SK-N-DZ (cell line): ENCODE results near the gene TNFAIP8.
A peak's percentile ranks its signal among the peaks of the same experiment; 100 is the strongest.
"Not testable (repeated sequence)": the region's sequence is repeated elsewhere in the genome, so short reads cannot be mapped to it uniquely, and the experiment has no call there.

Source experiments
- DNase-seq: peaks from one replicate; pipeline ENCODE4 v3.0.0-alpha.2; 2015; ENCODE audit warnings: low spot score
- small RNA-seq, 2 experiments: library from RNA; depleted of rRNA; stranded (forward); fragments of <200 nt; gene quantifications; one replicate each; pipeline ENCODE3, GENCODE V24; 2014

Gene TNFAIP8

DNA sequence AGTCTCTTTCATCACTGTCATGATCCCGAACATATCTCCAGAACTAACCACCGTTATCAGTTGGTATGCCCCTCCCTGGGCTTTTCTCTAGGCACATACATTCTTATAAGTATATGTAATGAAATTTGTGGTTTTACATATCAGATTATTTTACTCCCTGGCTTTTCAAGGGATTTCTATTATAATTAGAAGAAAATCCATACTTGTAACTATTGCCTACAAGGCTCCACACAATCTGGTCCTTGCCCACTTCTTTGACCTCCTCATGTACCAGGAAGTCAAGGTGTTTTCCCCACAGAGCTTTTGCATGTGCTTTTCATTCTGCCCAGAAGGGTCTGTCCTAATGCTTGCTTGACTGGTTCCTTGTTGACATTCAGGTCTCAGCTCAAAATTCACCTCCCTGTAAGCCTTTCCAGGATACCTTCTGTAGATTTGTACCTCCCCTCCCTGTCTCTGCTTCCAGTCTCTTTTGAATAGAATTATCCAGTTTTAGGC is 62.8 kb downstream of the TNFAIP8 start:
- DNase-seq, result no peak

DNA sequence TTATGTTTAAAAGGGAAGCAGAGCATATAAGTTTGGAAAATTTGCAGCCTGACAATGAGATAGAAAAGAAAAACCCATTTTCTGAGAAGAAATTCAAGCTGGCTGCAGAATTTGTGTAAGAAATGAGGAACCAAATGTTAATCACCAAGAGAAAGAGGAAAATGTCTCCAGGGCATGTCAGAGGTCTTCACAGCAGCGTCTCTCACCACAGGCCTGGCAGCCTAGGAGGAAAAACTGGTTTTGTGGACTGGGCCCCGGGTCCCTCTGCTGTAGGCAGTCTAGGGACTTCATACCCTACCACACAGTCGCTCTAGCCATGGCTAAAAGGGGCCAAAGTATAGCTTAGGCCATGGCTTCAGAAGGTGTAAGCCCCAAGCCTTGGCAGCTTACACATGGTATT is 64.3 kb downstream of the TNFAIP8 start:
- DNase-seq, result no peak

DNA sequence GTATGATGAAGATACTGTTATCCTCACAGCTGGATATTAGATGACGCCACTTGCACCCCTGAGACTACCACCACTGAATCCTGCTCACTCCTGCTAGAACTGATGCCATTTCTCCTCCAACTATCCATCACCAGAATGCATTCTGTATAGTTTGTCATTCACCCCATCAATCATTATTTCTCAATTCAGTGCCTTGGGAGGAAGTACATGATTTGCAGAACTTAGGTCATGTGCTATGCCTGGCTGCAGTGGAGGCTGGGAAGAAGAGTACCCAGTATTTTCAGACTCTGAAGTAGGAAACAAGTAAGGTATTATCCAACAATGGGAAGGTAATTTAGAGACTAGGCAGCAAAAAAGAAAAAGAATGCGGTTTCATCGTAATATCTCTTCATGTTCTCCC is 70.2 kb downstream of the TNFAIP8 start:
- no peak for DNase-seq

DNA sequence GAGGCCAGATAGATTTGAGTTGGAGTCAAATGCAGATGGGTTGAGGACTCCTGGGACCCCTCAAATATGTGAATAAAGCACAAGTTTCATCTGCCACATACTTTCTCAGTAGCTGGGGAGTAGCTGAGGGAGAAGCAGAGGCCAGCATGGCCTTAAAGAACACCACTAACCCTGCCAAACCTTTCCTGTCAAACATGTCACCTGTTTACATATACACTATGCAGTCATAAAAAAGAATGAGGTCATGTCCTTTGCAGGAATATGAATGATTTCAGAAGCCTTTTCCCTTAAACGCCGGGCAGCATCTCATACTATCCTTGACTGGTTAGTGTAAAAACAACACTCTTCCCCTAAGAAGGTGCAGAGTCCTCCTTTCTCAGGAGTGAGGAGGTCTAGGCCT is 71.2 kb downstream of the TNFAIP8 start:
- no peak for DNase-seq

DNA sequence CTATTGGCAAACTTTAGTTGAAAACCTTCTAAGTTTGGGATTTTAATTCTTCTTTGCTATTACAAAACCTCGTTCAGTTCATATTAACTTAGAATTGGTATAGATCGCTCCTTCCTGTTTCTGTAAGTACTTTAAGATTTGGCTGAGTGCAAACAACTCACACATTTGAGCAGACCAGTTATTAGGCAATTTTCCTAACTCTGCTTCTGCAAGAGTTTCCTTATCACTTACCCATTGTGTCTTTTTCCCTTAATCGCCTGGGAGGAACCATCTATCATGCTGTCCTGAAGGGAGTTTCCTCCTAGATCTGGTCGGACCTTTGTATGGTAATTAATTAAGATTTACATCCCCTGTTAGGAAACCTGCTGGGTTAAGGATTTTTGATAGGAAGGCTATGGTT is 71.8 kb downstream of the TNFAIP8 start:
- DNase-seq, result not testable (repeated sequence)

DNA sequence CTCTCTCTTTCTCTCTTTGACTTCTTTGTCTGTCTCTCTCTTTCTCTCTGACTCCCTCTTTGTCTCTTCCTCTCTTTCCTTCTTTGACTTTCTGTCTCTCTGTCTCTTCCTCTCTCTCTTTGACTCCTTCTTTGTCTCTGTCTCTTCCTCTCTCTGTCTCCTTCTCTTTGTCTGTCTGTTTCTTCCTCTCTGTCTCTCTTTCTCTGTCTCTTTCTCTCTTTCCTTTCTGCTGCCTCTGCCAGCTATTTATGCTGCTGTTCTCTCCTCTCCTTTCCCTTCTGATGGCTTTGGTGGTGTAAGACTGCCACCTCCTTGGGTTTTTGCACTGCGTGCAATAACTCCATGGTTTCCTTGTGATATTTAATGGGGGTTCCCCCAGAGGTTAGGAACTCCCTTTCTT is 72.3 kb downstream of the TNFAIP8 start:
- not testable (repeated sequence) for DNase-seq

DNA sequence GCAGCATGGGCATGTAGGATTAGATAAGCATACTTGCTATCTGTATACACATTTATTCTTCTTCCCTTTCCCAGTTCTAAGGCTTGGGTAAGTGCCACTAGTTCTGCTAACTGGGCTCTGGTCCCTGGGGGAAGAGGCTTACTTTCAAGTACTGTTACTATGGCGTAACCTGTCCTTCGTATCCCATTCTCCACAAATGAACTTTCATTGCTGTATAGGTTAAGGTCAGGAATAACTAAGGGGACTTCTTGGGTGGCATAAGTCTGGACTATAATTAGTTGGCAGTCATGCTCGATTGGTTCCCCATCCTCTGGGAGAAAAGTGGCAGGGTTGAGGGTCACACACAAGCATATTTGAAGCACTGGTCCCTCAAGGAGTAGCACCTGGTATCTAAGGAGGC is 72.8 kb downstream of the TNFAIP8 start:
- not testable (repeated sequence) for DNase-seq

DNA sequence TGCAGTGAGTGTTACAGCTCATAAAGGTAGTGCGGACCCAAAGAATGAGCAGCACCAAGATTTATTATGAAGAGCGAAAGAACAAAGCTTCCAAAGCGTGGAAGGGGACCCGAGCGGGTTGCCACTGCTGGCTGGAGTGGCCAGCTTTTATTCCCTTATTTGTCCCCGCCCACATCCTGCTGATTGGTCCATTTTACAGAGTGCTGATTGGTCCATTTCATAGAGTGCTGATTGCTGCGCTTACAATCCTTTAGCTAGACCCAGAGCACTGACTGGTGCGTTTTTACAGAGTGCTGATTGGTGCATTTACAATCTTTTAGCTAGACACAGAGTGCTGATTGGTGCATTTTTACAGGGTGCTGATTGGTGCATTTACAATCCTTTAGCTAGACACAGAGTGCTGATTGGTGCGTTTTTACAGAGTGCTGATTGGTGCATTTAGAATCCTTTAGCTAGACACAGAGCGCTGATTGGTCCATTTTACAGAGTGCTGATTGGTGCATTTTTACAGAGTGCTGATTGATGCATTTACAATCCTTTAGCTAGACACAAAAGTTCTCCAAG is 76.9 kb downstream of the TNFAIP8 start:
- not testable (repeated sequence) for DNase-seq

DNA sequence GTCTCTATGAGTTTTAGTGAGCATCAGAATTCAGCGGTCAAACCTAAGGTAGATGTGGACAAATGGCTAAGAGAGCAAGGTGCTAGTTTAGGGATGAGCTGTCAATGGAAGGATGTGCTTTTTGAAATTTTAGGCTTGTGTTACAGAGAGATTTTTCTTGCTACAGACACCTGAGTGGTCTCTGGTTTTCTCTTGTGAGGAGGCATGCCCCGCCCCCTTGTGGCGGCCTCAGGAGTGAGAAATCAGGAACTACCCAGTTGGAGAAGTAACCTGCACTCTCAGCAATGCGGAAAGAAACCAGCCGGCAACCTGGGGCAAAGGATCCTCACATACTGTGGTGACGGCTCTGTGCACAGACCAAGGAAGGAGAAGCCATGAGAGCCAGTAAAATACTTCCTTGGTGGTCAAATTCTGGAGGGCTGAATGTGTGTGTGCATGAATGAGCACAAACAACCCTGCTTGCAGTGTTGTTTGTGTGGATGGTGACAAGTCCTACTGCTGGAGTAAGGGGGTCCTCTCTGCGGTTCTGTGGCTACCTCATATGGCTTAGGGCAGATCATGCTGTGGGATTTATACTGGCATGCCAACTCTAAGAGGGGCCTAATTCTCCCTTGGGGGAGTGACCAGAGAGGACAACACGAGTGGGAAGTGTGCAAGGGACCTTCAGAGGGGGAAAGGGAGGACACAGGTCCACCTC is 79.8 kb downstream of the TNFAIP8 start:
- DNase-seq, result peak; percentile 66

DNA sequence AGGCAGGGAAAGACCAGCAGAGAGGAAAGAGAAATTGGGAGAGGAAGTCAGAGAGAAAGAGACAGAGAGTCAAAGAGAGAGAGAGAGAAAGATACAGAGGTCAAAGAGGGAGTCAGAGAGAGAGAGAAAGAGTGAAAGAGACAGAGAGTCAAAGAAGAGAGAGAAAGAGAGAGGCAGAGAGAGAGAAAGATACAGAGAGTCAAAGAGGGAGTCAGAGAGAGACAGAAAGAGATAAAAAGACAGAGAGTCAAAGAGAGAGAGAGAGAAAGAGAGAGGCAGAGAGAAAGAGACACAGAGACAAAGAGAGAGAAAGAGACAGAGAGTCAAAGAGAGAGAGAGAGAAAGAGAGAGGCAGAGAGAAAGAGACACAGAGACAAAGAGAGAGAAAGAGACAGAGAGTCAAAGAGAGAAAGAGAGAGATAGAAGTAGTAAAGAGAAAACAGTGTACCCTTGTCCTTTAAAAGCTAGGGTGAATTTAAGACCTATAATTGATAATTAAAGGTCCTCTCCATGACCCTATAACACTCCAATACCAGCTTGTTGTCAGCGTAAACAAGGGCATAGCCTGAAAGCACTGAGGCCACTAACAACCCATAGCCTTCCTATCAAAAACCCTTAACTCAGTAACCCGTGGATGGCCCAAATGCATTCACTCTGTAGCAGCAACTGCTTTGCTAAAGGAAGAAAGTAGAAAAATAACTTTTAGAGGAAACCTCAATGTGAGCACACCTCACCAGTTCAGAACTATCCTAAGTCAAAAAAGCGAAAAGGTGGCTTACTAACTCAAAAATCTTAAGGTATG is 82.2 kb downstream of the TNFAIP8 start:
- DNase-seq, result not testable (repeated sequence)

DNA sequence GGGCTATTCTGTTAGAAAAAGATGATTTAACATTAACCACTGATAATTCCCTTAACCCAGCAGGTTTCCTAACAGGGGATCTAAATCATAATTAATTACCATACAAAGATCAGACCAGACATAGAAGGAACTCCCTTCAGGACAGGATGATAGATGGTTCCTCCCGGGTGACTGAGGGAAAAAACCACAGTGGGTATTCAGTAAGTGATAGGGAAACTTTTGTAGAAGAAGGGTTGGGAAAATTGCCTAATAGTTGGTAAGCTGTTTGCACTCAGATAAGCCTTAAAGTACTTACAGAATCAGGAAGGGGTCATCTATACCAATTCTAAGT is 82.7 kb downstream of the TNFAIP8 start:
- not testable (repeated sequence) for DNase-seq

DNA sequence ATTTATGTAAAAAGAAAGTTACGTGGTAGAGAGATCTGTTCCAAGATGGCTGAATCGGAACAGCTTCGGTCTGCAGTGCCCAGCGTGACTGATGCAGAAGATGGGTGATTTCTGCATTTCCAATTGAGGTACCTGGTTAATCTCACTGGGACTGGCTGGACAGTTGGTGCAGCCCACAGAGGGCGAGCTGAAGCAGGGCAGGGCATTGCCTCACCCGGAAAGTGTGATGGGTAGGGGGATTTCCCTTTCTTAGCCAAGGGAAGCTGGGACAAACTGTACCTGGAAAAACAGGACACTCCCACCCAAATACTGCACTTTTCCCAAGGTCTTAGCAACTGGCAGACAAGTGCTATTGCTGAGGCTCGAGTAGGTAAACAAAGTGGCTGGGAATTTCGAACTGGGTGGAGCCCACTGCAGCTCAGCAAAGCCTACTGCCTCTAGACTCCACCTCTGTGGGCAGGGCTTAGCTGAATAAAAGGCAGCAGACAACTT is 83.4 kb downstream of the TNFAIP8 start:
- peak; percentile 54 for DNase-seq

DNA sequence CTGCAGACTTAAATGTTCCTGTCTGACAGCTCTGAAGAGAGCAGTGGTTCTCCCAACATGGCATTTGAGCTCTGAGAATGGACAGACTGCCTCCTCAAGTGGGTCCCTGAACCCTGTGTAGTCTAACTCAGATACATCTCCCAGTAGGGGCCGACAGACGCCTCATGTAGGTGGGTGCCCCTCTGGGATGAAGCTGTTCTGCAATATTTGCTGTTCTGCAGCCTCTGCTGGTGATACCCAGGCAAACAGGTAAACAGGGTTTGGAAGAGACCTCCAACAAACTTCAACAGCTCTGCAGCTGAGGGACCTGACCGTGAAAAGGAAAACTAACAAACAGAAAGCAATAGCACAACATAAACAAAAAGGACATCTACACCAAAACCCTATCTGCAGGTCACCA is 83.8 kb downstream of the TNFAIP8 start:
- not testable (repeated sequence) for DNase-seq

DNA sequence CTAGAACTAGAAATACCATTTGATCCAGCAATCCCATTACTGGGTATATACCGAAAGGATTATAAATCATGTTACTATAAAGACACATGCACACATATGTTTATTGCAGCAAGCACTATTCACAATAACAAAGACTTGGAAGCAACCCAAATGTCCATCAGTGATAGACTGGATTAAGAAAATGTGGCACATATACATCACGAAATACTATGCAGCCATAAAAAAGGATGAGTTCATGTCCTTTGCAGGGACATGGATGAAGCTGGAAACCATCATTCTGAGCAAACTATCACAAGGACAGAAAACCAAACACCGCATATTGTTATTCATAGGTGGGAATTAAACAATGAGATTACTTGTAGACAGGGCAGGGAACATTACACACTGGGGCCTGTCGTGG is 88.8 kb downstream of the TNFAIP8 start:
- not testable (repeated sequence) for DNase-seq

DNA sequence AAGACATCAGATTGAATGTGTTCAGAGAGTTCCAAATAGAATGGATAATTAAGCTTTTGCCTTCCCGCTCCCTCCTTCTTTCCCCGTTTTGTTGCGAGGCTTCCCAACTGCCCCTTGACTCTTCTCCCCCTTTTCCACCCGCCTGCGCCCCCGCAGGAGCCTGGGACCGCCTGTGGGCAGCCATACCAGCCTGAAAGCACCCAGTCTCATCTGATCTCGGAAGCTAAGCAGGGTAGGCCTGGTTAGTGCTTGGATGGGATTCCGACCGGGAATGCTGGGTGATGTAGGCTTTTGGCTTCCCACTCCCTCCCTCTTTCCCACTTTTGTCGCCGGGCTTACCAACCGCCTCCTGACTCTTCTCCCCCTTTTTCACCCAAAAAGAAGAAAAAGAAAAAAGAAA is 89.7 kb downstream of the TNFAIP8 start:
- no peak for DNase-seq

Small RNA genes within 50 kb of the gene (small RNA-seq; reads per million reads assigned to genes)
- gene RN7SL174P, result 0 to 0.04 reads per million in 2 experiments
- 0.05 to 0.67 reads per million in 2 experiments for gene RNA5SP190
